Embryonic facial prominence (tissue), 1 donor: ENCODE data around the gene APOL3.
"Not testable (repeated sequence)": the region's sequence is repeated elsewhere in the genome, so short reads cannot be mapped to it uniquely, and the experiment has no call there.

Source experiments
- DNase-seq: peaks from one replicate; pipeline ENCODE4 v3.0.0-alpha.2; 2016; ENCODE audit errors: extremely low spot score

The APOL3 gene

GRCh38 chr22:36160499-36160942, at the start of gene APOL3:
Gene APOL3 (minus strand): TSS chr22:36160755. CDS start chr22:36149055, 11,700 bp downstream.
- no peak for DNase-seq

- DNase-seq, result no peak
These were observed 49.7 kb upstream of the APOL3 start for GRCh38 chr22:36210224-36210623.

- DNase-seq, result not testable (repeated sequence)
These were observed 48.9 kb upstream of the APOL3 start for GRCh38 chr22:36209488-36209908.

GRCh38 chr22:36208914-36209313, 48.4 kb upstream of the APOL3 start:
- no peak for DNase-seq

- no peak for DNase-seq
These were observed 47.7 kb upstream of the APOL3 start for GRCh38 chr22:36208162-36208765.

- no peak for DNase-seq
These were observed 45.7 kb upstream of the APOL3 start for GRCh38 chr22:36206255-36206654.

- not testable (repeated sequence) for DNase-seq
These were observed 45.0 kb upstream of the APOL3 start for GRCh38 chr22:36205573-36205972.

- no peak for DNase-seq
These were observed 44.1 kb upstream of the APOL3 start for GRCh38 chr22:36204632-36205015.

GRCh38 chr22:36204001-36204631, 43.6 kb upstream of the APOL3 start:
- DNase-seq, result no peak

GRCh38 chr22:36203441-36203840, 42.9 kb upstream of the APOL3 start:
- not testable (repeated sequence) for DNase-seq

GRCh38 chr22:36202906-36203305, 42.4 kb upstream of the APOL3 start:
- DNase-seq, result not testable (repeated sequence)

GRCh38 chr22:36201630-36202319, 41.2 kb upstream of the APOL3 start, which contains the start of gene APOL4:
Gene APOL4 (minus strand): TSS chr22:36201809. CDS start chr22:36201734, 75 bp downstream.
- no peak for DNase-seq

- DNase-seq, result not testable (repeated sequence)
These were observed 40.5 kb upstream of the APOL3 start for GRCh38 chr22:36201025-36201424.

- no peak for DNase-seq
These were observed 38.5 kb upstream of the APOL3 start for GRCh38 chr22:36199001-36199551.

GRCh38 chr22:36198536-36198935, 38.0 kb upstream of the APOL3 start:
- no peak for DNase-seq

GRCh38 chr22:36197514-36198146, 37.1 kb upstream of the APOL3 start:
- no peak for DNase-seq

GRCh38 chr22:36197065-36197440, 36.5 kb upstream of the APOL3 start:
- DNase-seq, result peak; percentile 24

- DNase-seq, result no peak
These were observed 35.9 kb upstream of the APOL3 start for GRCh38 chr22:36196254-36197064.

GRCh38 chr22:36194971-36195370, 34.4 kb upstream of the APOL3 start:
- DNase-seq, result no peak

- DNase-seq, result no peak
These were observed 33.8 kb upstream of the APOL3 start for GRCh38 chr22:36194385-36194784.

GRCh38 chr22:36193577-36193976, 33.0 kb upstream of the APOL3 start:
- DNase-seq, result no peak
